DMS79 (cell line): ENCODE data around the gene DUSP3.
"Not testable (repeated sequence)": the region's sequence is repeated elsewhere in the genome, so short reads cannot be mapped to it uniquely, and the experiment has no call there.

Experiments
- DNase-seq: peaks from one replicate; lab custom pipeline; 2025; lab: John Stamatoyannopoulos, UW

The DUSP3 gene

DNA sequence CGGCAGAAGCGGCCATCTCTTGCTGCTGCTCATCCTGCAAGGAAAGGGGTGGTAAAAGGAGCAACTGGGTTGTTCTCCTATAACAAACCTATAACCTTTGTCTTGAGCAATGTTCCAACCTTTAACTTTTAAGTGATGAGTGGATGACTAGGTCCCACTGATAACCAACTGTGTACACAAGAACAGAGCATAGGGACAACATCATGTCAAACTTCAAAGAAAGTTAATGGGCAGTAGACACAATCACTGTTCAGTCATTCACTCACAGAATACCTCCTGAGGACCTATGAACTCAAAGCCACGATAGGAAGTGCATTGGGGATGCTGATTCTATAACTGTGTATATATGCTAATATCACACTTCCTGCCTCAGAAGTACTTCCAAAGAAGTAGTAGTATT lies 23.1 kb upstream of the DUSP3 start:
- DNase-seq: no peak

DNA sequence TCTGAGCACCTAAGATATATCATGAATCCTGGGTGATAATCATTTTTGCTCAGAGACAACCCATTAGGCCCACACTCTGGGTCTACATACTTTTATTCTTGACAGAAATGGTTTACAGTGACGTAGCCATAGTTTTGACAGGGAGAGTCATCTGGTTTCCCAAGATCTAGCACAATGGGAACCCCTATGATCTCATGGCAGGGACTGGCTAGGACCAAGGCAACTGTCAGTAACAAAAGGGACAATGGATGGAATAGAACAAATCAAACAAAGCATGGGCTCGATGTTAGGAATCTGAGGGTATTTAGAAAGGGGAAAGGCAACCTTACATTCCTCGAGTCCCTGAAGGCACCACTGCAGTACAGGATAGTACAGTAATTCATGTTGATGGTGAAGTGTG lies 22.0 kb upstream of the DUSP3 start:
- DNase-seq: no peak

DNA sequence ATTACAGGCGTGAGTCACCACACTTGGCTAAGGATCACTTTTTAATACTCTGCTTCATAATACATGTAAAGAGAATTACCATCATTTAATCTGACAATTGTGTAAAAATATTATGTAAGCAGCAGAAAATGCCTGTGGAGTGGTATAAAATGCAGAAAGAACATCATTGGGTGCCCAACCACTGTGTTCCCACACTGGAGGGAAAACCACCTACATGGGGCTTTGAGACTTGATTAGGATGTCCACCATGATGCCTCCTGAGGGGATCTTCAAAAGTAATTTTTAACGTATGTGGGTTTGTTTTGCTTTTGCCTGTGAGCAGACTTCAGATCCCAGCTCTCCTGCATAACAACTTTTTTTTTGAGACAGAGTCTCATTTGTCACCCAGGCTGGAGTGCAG lies 20.3 kb upstream of the DUSP3 start:
- DNase-seq: no peak

DNA sequence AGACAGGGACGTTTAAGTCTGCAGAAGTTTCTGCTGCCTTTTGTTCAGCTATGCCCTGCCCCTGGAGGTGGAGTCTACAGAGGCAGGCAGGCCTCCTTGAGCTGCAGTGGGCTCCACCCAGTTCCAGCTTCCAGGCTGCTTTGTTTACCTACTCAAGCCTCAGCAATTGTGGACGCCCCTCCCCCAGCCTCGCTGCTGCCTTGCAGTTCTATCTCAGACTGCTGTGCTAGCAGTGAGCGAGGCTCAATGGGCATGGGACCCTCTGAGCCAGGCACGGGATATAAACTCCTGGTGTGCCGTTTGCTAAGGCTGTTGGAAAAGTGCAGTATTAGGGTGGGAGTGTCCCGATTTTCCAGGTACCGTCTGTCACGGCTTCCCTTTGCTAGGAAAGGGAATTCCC lies 19.2 kb upstream of the DUSP3 start:
- not testable (repeated sequence) for DNase-seq

DNA sequence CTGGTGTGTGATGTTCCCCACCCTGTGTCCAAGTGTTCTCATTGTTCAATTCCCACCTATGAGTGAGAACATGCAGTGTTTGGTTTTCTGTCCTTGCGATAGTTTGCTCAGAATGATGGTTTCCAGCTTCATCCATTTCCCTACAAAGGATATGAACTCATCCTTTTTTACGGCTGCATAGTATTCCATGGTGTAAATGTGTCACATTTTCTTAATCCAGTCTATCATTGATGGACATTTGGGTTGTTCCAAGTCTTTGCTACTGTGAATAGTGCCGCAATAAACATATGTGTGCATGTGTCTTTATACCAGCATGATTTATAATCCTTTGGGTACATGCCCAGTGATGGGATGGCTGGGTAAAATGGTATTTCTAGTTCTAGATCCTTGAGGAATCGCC lies 13.9 kb upstream of the DUSP3 start:
- not testable (repeated sequence) for DNase-seq

DNA sequence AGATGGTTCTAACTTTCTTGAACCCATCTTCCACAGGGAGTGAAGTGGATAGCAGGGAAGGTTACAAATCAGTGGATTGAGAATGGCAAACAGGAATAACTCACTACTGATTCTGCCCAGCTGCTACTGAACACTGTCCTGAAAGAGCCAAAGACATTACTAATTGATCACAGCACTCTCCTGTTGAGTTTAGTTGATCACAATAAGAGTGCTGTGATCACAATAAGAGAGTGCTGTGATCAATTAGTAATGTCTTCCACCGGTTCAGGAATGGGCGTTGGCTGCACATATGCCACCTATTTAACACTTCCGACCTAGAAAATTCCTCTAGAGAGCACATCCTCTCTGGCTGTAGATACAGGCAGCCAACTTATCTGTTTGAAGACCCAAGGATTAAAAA lies 12.8 kb upstream of the DUSP3 start:
- DNase-seq: no peak

DNA sequence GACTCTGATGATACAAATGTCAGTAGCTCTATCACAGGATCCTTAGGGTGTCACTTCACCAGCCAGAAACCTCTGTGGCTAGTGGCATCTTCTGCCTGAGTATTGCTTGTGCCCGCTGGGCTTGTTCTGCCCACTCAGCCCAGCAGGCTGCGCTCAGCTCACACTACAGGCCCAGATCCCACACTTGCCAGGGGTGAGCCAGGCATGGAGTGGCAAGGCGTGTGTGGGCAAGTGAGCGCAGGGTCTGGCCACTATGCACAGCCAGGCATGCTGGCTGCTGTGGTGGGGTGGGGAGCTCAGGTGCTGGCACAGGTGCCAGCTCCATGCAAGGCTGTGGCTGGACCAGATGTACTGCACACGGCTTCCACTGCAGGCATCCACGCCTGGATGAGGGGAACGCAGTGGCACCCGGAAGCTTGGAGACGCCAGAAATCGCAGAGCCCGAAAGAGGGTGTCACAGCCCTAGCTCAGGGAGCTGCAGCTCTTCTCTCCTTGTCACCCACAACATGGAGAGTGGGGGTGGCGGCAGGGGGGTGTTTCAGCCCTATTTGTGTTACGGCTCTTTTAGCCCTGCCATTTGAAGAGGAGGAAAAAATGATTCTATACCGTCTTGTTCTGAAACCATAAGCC lies 11.6 kb upstream of the DUSP3 start:
- DNase-seq: peak; percentile 68

DNA sequence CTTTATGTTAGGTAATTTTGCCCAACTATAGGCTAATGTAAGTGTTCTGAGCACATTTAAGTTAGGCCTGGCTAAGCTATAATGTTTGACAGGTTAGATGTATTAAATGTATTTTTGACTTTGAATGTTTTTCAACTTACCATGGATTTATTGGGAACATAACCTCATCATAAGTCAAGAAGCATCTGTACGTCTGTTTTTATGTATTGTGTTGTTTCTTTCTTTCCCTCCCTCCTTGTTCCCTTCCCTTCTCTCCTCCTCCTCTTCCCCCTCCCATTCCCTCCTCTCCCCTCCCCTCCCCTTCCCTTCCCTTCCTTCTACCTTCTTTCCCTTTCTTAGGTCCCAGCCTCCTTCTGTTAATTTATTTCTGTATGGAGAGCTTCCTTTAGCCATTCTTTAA lies 10.7 kb upstream of the DUSP3 start:
- no peak for DNase-seq

DNA sequence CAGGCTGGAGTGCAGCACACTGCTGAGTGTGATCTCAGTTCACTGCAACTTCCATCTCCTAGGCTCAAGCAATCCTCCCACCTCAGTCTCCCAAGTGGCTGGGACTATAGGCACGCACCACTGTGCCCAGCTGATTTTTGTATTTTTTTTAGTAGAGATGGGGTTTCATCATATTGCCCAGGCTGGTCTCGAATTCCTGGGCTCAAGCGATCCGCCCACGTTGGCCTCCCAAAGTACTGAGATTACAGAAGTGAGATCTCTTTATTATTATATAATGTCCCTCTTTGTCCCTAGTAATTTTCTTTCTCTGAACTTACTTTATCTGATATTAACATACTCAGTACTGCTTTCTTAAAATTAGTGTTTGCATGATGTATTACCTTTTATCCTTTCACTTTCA lies 9.8 kb upstream of the DUSP3 start:
- DNase-seq: no peak

DNA sequence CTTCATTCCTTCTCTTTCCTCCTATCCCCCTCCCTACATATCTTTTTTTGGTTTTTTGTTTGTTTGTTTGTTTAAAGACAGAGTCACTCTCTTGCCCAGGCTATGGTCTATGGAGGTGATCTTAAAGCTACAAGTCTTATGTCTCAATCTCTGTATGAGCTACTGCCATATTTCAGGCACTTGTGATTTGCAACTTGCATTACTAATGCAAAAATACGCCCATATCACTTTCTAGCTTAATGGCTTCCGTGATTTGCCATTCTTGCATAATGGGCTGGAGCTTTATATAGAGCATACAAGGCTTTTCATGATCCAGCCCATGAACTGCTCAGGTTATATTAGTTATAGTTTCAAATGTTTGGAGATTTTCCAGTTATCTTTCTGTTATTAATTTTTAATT lies 9.0 kb upstream of the DUSP3 start:
- DNase-seq: no peak

DNA sequence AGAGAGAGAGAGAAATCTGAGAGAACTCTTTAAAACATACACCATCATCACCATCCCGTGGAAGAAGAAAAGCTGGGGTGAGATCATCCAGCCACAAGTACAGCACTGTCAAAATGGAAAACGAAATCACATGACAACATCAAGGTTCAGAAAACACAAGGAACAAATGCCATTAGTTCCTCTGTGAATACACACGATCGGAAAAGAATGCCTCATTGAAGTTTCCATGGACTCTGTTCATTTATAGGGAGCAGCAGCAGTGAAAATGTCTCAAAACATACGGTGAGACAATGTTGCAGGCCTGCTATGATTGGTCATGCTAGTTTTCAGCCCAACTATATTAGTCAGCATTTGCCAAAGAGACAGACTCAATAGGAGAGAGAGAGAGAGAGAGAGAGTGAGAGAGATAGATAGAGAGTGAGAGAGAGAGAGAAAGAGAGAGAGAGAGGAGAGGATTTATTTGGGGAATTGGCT lies 5.9 kb upstream of the DUSP3 start:
- no peak for DNase-seq

DNA sequence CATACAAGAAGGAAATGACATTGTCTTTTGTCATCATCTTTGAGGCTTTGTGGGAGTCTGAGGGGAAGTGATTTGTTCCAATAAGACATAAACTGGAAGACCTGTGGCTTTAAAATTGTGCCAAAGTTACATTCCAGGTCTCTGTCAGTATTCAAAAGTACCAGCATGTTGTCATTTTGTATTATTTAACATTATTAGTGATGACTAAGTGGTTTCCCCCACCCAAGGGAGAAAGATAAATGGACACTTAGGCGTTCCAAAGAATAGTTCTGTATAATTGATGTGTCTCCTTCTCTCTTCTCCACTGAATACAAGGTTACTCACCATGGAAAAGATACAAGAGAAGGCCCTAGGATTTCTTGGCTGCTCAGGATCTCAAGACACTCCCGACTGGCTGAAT lies 5.3 kb upstream of the DUSP3 start:
- DNase-seq: no peak

DNA sequence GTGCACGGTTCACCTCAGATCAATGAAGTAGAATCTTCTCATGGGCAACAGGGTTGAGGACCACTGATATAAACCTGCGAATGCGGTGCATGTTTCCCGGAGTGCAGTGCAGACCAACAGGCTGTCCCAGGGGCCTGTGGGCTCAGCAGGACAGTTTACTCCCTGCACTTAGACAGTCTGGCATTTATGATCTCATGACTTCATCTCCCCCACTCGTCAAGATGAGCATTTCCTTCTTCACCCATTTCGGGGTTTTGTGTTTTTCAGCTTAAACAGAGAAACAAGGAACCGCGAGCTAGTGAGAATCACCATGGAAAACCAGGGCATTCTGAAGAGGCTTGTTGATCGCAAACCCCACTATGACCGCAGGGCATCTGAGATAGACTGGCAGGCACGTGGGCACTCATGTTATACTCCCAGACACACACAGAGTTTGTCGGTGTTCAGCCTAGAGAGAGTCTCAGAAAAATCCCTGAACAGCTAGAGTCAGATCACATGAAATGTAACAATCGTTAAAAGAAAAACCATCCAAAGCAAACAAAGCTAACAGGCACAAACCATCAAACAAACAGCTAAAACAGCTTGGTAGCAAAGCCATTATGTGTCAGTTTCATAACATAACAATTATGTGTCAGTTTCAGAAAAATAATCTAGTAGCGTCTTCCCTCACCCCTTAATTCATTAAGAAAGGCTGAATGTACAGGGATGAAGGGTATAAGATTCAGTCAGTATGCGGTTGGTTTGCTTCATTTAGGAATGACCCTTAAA lies 4.3 kb upstream of the DUSP3 start:
- no peak for DNase-seq

DNA sequence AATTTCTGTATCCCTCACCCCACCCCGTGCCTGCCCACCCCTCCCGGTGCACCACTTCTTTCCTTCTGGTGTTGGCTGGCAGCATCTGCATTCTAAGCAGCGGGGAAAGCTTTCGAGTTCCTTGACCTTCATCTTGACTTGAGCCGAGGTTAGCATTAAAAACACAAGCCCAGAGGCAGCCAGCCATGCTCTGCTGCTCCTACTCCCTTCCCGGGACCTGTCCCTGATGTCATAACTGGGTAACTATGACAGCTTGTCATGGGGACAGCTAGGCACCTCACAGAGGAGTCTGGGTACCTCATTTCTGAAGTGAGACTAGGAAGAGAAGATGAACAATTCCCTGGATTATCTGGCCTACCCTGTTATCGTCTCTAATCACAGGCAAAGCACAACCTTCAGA lies 1.4 kb upstream of the DUSP3 start, which contains the start of gene CFAP97D1:
Gene CFAP97D1 (plus strand): TSS at position 301 of the 400 bp plus-strand sequence. CDS start 28 bp downstream, at position 329.
- DNase-seq: no peak

DNA sequence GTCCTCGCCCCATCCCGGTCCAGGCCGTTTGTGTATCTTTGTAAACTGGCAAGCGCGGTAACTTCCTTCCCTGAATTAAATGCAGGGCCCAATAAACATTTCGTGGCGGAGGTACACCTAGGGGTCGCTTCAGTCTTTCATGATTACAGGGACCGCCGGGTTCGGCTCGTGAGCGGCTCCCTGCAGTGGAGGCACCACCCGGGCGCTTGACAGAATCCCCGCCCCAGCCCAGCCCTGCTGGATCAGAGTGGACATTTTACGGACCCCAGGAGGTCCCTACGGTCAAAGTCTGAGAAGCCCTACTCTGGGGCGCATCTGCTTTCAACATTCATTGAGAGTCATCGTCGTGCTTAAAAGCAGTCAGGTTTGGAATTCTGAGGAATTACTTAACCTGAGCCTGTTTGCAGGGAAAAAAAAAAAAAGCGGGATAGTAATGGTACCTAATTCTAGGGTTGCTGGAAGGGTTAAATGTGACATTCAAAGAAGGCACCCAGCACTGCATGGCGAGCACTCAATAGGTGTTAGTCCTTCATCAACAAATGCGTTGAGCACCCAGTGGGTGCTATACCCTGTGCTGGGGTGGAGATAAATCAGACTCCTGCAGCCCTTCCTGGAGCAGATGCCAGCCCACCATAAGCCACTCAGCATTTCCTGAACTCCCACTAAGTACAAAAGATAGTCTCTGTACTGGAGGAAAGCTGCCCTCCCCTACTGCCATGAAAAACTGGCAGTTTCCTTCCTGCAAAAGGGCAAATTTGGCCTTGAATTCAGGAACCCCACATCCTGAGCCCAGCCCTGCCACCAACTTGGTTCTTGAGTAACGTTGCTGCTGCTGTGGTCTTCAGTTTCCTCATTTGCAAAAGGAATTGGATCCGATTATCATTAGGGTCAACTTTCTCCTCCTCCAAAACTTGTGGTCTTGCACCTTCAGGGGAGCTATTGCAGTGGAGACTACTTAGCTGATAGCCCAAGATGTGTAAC lies 658 bp upstream of the DUSP3 start:
- DNase-seq: no peak

DNA sequence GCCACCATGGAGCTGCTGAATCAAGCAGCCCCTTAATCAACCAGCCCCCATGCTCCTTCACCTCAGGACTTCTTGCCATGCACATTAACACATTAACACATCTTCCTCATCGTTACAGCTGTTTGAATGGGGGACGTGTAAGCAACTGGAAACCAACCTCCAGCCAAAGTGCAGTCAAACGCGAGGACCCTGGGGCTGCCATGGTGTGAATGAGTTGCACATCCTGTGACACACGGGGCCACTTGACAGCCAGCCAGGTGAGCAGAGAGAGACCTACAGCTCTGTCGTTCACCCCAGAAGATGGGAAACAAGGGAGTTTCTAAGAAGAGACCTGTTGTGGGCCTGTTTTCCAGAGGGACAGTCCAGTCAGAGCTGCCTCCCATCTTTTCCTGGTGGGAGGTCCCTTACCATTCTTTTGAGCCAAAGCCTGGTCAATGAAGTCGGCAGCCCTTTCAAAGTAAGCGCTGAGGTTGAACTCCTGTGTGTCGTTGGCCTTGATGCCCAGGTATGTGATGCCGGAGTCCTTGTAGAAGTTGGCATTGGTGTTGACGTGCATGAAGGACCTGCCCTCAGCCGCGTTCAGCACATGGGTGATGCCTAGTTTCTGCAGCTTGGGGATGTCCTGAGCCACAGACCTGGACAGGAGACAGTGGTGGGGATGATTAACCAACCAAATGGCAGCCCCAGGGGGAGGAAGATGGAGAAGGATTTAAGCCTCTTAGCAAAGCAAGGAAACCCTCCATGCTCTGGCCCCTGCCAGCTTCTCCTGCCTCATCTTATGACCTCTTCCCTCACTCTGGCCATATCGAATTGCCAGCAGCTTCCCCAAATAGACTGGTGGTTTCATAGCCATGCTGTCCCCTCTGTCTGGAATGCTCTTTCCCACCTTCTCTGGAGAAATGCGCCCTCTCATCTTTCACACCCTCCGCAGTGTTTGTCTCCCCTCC lies 4.2 kb downstream of the DUSP3 start:
- no peak for DNase-seq

DNA sequence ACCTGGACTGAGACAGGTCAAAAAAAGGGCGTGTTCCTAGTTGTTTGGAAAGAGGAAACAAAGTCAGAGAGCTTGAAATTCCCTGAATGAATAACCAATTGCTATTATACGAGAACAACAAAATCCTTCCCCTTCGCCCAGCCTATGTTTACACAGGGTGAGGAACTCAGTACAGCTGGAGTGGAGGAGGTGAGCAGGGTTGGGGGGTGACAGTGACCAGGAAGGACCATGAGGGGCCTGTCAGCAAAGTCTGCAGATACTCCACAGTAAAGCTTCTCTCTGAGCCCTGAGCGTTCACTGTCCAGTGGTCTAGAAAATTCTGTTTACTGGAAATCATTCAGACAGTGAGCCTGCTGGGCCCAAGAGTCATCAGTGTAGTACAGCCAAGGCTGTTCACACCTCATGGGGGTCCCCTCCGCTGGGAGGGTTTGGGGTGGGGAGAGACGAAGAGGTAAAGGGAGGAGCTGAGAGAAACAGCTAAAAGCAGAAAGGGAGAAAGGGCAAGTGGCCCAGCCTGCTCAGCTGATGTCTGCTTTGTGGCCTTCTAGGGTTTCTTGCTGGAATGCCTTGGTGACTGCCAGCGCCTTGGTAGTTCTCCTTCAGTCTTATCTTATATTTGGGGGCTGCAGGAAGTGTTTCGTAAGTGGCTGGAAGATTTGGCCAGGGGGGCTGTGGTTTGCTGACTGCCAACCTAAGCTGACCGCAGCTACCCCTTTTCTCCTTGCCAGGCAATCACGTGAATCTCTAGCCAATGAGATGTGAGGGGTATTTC lies 5.7 kb downstream of the DUSP3 start:
- DNase-seq: no peak

DNA sequence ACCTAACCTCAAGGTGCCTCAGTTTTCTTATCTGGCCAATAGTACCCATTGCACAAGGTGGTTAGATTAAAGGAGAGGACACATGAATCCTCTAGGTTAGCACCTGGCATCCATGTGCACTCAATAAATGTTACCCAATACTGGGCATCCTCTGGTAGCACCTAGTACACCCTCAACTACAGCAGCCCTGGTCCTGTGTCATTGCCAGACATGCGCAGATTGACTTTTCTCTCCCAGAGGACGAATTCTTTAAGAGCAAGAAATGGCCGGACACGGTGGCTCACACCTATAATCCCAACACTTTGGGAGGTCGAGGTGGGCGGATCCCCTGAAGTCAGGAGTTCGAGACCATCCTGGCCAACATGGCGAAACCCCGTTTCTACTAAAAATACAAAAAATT lies 7.3 kb downstream of the DUSP3 start:
- DNase-seq: no peak

DNA sequence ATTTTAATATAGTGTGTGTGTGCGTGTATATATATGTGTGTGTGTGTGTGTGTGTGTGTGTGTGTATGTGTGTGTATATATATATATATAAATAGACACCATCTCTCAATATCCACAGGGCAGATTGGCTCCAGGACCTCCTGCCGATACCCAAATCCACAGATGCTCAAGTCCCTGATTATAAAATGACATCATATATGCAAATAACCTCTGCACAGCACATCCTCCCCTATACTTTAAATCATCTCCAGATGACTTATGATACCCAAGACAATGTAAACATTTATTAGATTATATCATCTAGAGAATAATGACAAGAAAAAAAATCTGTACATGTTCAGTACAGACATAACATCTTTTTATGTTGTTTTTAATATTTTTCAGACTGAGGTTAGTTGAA lies 7.8 kb downstream of the DUSP3 start:
- no peak for DNase-seq

DNA sequence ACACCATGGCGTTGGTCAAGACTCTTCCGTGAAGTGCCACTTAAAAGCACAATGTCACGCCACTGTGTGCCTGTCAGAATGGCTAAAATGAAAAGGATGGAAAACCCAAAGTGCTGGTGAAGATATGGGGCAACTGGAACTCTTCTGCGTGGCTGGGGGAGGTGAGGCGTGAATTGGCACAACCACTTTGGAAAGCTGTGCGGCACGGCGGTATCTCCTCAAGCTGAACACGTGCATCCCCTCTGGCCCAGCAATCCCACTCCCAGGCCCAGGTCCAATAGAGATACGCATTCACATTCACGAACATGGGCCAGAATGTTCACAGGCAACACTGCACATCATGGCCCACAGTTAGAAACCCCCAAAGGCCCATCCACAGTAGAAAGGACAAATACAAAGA lies 8.9 kb downstream of the DUSP3 start:
- no peak for DNase-seq

DNA sequence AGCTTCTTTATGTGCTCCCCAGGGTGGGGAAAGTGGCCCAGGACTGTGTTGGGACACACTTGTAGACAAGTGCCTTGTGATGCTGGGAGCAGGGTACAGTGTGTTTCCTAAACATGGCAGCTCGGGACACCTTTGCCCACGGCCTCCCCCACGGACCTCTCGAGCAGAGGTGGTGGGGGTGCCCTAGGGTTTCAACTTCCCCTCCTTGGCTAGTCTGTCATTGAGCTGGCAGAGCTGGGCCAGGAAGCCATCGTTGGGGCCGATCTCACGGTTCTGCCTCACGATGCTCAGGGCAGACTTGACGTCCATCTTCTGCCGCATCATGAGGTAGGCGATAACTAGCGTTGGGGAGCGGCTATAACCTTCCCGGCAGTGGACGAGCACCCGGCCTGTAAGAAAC lies 9.4 kb downstream of the DUSP3 start:
- DNase-seq: no peak
